BLaER1 treated with 17β-estradiol and CSF1 and Interleukin-3, amounts not matched to agents 10 nM and 100 nM (cell line): ENCODE data around the gene ZC2HC1C.

Experiments used
- H3K27ac ChIP-seq, 11 experiments: shearing (Covaris generic); formaldehyde crosslinking; 2 replicates each; pipeline ENCODE4 v1.8.1; 2022
- H3K27me3 ChIP-seq, 11 experiments: shearing (Covaris generic); formaldehyde crosslinking; 2 replicates each; pipeline ENCODE4 v1.8.1; 2022
- H3K36me3 ChIP-seq, 11 experiments: shearing (Covaris generic); formaldehyde crosslinking; 2 replicates each; pipeline ENCODE4 v1.8.1; 2022
- H3K4me1 ChIP-seq, 10 experiments: shearing (Covaris generic); formaldehyde crosslinking; 2 replicates each; pipeline ENCODE4 v1.8.1; 2022
- H3K4me2 ChIP-seq, 11 experiments: shearing (Covaris generic); formaldehyde crosslinking; 2 replicates each; pipeline ENCODE4 v1.8.1; 2022
- H3K4me3 ChIP-seq, 10 experiments: shearing (Covaris generic); formaldehyde crosslinking; 2 replicates each; pipeline ENCODE4 v1.8.1; 2022
- H3K9ac ChIP-seq, 11 experiments: shearing (Covaris generic); formaldehyde crosslinking; 2 replicates each; pipeline ENCODE4 v1.8.1; 2022
- H3K9me3 ChIP-seq, 11 experiments: shearing (Covaris generic); formaldehyde crosslinking; replicated peaks in 1 of 11; 2 replicates each; pipeline ENCODE4 v1.8.1; 2022
- H4K20me1 ChIP-seq, 11 experiments: shearing (Covaris generic); formaldehyde crosslinking; 2 replicates each; pipeline ENCODE4 v1.8.1; 2022
- Cebpa-rat ChIP-seq, 11 experiments: shearing (Covaris generic); IDR thresholded peaks; 2 replicates each; pipeline ENCODE4 v1.8.1; 2022

The ZC2HC1C gene

DNA sequence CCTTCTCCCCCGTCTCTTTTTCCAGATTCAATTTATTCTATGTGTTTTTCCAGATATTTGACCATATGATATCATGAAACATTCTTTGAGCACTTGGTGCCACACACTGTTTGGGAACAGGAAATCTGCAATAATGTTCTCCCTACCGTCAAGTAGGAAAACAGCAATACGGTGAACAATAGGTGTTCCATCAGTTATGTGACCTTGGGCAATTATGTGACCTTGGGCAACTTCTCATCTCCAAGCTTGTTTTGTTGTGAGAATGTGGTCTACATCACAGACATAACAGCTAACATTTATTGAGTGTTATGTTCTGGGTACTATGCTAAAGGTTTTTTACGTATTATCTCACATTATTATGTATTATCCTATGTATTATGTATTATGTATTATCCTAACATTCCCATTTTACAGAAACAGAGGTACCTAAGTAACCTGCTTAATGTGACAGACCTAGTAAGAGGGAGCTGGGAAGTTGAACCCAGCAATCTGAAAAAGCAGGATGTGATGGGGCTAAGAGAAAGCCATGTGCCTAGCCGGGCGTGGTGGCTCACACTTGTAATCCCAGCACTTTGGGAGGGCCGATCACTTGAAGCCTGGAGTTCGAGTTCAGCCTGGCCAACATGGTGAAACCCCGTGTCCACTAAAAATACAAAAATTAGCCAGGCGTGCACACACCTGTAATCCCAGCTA lies 58.6 kb downstream of the ZC2HC1C start:
- no peaks in the 10 kb centered on the region; a peak in 1 of 22 replicates for H4K20me1 ChIP-seq
- H3K4me3 ChIP-seq, result peak overlapping the region; percentile 63 to 85 (median 74)
- peak overlapping the region; percentile 80 to 99 (median 91) for H3K4me2 ChIP-seq
- no peaks in the 10 kb centered on the region for H3K9me3 ChIP-seq
- peaks cover 25 to 63% (median 43%) of the 10 kb centered on the region in 10 experiments for H3K4me1 ChIP-seq
- peaks cover 19 to 56% (median 34%) of the 10 kb centered on the region in 11 experiments; a peak in 20 of 22 replicates for H3K36me3 ChIP-seq
- H3K27ac ChIP-seq, result peak overlapping the region in 9 of 11 experiments; percentile 96 to 99 (median 97); a peak in 17 of 22 replicates
- H3K9ac ChIP-seq, result peak overlapping the region; percentile 94 to 99 (median 95); a peak in 19 of 22 replicates
- H3K27me3 ChIP-seq, result no peaks in the 10 kb centered on the region
- TF ChIP-seq Cebpa-rat (IDR thresholded peaks at IDR 0.05), result no peak

DNA sequence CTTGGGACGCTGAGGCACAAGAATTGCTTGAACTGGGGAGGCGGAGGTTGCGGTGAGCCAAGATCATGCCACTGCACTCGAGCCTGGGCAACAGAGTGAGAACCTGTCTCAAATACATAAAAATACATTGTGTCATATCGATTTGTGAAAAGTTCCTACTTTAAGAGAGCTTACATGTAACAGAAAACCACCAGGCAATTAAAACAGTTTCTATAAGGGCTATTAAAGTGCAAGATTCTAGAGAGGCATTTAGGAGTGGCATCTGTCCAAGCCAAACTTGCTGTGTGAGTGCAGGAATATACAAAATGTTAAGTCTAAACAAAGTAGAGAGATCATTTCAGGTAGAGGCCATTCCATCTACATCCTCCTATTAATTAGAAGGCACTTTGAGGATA lies 59.2 kb downstream of the ZC2HC1C start:
- Histone ChIP-seq H3K27ac (no peak overlapping the region), H3K27me3 (no peaks in the 10 kb centered on the region), H3K4me2 (peak overlapping the region; percentile 80 to 99 (median 91); a peak in 14 of 22 replicates), H4K20me1 (no peaks in the 10 kb centered on the region; a peak in 1 of 22 replicates), H3K4me1 (peaks cover 25 to 63% (median 43%) of the 10 kb centered on the region in 10 experiments), H3K9ac (0 out of 22 replicates have a peak overlapping the region, but pooled peaks of 1 of the 11 experiments have one; percentile 99), H3K36me3 (peaks cover 24 to 56% (median 39%) of the 10 kb centered on the region in 11 experiments; a peak in 21 of 22 replicates), H3K9me3 (peaks cover 0 to 3% (median 2%) of the 10 kb centered on the region in 11 experiments; a peak in 13 of 22 replicates), H3K4me3 (no peak overlapping the region)
- TF ChIP-seq Cebpa-rat (IDR thresholded peaks at IDR 0.05), result no peak
